ENCODE data around the gene PCBP3. TPM values are rescaled to one million over a fixed set of nuclear protein-coding genes. Genes with fewer than 3 reads are reported as not detected.
"Not testable (repeated sequence)": the region's sequence is repeated elsewhere in the genome, so short reads cannot be mapped to it uniquely, and the experiment has no call there.

The PCBP3 gene
- total RNA-seq, 1 donor, result 7.0 TPM

DNA sequence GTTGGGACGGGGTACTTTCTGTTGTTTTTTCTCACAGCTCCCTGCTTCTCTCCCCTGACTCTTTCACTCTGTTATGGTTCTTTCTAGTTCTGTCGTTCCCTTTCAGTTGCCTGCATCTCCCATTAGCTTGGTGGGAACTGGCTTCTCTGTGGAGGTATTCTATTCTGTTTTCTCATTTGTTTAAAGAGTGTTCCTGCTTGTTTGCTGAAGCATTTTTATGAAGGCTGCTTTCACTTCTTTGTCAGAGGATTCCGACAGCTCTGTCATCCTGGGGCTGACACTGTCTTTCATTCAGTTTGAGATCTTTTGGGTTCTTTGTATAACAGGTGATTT lies 242.0 kb downstream of the PCBP3 start:
- DNase-seq (ENCODE audit: low read depth in 2 of 3, low spot score in 2 of 3), result no peak

DNA sequence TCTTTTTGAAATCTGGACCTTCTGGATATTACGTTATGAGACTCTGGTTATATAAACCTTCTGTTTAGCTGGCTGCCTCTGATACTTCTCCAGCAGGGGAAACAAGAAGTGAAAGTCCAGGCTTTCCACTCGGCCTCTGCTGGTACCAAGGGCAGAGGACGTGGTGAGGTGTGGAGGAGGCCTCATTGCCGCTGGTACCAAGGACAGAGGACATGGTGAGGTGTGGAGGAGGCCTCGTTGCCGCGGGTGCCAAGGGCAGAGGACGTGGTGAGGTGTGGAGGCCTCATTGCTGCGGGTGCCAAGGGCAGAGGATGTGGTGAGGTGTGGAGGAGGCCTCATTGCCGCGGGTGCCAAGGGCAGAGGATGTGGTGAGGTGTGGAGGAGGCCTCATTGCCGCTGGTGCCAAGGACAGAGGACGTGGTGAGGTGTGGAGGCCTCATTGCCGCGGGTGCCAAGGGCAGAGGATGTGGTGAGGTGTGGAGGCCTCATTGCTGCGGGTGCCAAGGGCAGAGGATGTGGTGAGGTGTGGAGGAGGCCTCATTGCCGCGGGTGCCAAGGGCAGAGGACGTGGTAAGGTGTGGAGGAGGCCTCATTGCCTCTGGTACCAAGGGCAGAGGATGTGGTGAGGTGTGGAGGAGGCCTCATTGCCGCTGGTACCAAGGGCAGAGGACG lies 242.5 kb downstream of the PCBP3 start:
- peak in 2 of 3 donors; percentile 24 to 70 for DNase-seq (ENCODE audit: low read depth in 2 of 3, low spot score in 2 of 3)

DNA sequence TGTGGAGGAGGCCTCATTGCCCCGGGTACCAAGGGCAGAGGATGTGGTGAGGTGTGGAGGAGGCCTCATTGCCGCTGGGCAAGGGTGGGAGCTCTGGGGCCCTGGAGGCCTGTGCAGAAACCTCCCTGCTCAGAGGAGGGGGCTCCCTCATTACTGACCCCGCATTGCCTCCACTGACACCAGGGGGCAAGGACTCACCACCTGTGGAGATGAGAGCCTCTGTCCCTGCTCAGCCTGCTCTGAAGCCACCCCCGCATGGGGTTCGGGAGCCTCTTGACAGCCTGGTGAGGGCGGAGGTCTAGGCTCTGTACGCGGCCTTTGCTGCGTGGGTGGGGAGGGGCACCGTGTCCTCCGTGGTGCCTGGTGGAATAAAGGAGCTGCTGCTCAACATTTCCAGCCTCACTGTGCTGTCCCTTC lies 243.1 kb downstream of the PCBP3 start:
- DNase-seq (ENCODE audit: low read depth in 2 of 3, low spot score in 2 of 3), result no peak

DNA sequence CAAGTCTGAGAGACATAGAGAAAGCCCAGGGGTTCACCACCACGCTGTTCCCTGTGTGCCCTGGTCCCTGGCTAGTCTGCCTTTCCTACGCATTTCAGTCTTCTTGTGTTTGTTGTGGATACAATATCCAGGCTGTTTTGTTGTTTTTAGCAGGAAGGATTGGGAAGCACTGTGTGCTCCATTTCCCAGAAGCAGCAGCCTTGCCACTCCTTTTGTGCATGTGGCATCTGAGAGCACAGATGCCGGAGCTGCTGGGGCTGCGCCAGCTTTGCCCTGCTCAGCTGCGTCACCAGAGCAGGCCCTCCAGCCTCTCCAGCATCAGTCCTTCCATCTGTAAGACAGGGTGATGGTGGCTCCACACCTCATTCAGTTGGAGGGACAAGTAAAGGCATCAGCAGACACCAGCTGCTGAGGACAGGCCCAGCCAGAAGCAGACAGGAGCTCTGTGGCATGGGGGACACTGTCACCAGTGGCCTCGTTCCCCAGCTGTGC lies 243.6 kb downstream of the PCBP3 start:
- DNase-seq (ENCODE audit: low read depth in 2 of 3, low spot score in 2 of 3), result no peak

DNA sequence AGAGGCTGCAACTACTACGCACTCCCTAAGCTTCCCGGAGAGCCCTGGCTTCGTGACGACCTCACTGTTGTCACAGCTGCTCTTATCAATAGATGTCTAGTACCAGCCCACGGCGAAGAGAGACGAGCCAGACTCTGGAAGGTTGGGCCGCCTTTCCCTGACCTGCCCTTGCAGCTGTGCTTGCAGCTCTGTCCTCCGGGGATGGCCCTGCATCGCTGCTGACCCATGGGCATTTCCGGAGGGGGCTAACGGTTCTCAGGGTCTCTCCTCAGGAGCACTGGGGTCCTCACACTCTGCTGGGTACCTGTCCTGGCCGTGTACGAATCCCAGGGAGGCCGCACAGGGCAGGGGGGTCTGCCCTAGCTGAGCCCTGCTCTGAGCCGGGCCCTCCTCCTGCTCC lies 244.3 kb downstream of the PCBP3 start:
- DNase-seq (ENCODE audit: low read depth in 2 of 3, low spot score in 2 of 3), result no peak

DNA sequence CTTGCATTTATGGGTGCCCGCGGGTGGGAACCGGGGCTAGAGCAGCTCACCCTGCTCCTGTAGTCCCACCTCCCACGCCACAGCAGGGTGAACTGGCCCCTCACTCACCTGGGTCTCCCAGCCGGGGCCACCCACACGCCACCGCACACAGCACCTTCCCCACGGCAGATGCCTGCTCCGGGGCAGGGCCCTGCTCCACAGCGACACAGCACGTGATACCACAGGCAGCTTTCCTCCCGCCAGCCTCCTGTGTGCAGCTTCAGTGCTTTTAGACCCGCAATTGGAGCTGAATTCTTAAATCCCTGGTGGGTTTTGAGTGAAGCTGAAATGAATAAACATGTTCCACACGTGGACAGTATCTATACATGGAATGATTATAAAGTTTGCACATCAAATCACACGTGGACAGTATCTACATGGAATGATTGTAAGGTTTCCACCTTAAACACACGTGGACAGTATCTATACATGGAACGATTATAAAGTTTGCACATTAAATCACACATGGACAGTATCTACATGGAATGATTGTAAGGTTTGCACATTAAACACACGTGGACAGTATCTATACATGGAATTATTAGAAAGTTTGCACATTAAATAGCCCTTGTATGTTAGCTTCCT lies 245.0 kb downstream of the PCBP3 start:
- DNase-seq (ENCODE audit: low read depth in 2 of 3, low spot score in 2 of 3), result no peak

DNA sequence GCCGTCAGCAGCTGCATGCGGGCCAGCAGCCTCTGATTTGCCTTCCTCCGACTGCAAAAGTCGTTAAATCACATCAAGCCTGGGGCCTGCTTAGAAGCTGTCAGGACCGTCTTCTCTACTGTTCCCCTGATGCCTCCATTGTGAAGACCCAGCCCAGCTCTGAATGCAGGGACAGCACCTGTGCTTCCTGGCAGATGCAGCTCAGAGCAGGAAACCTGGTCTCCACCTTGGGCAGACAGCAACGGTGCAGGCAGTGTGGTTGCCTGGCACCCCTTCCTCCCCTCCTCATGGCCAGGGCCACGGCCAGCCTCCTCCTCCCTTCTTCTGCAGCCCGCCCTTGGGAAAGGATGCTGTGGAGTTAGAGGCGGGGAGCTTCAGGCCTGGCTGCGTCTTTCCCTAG lies 245.7 kb downstream of the PCBP3 start:
- no peak for DNase-seq (ENCODE audit: low read depth in 2 of 3, low spot score in 2 of 3)

DNA sequence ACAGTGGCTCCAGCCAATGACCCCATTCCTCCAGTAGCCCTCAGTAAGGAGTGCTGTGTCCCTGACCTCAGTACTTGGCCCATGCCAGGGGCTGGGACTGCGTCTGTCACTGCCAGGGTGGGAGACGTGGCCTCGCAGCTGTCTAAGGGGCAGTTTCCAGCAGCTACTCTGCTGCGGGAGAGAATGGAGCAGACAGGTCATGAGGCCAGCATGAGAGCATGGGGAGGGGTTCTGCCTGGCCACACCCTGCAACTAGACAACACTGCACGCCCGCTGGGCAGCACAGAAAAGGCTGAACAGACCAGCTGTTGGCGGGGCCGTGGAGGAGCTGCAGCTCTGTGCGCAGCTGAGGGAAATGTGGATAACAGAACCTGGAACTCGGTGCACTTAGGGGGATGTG lies 246.4 kb downstream of the PCBP3 start:
- DNase-seq (ENCODE audit: low read depth in 2 of 3, low spot score in 2 of 3), result no peak

DNA sequence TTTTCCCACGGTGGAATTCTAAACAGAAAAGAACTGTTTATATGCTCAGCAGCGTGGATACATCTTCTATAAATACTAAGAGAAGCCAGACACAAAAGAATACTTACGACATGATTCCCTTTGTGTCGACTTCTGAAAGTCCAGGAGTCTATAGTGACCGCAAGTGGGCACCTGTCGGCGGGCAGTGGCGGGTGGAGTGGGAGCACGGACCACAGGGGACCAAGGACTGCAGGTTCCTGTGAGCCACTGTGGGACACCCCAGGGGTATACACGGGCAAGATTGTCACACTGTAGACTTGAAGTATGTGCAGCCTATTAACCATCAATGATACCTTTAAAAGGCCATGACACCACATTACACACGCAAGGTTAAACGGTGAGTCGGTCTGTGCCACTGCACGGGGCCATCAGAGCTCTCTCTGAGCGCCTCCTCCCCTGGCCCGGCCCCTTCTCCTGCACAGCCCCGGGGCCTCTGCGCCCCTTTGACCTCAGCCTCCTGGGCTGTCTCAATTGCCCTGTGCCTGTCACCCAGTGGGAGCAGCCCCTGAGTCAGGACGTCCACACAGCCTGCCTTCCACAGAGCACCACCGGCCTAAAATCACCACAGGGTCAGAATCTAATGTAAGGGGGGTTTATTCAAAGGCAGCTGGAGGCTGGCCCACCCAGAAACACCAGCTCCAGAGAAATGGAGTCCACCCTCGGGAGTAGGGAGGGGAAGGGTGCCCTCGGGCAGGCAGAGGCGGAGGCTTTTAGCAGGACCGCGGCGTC lies 248.0 kb downstream of the PCBP3 start:
- no peak for DNase-seq (ENCODE audit: low read depth in 2 of 3, low spot score in 2 of 3)

DNA sequence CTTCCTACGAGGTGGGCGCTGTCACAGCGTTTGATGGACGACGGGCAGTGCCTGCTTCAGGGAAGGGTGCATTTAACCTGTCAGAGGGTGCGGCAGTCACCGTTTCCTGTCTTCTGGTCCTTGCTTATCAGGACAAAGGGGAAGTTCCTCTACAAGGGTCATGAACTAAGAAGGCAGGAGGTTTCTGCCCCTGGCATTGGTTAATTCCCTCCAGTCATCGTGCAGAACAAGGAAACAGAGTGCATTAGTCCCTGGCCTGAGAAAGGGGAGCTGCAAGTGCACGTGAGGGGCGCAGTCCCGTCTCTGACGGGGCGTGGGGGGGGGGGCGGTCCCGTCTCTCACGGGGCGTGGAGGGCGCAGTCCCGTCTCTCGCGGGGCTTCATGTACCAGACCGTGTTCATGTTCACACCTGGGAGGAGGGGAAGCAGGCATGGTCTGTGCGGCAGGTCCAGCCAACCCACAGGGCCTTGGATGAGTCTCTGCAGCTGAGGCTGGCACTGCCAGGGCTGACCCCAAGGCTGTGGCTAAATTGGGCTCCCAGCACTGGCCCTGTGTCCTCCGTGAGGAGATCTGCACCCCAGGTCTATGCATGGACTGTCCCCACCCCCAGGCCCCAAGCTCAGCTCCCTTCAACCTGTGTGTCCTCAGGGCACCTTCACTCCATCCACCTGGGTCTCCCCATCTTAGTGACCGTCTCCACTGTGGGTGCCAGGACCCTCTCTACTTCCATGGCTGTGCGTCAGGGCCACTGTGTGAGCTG lies 248.8 kb downstream of the PCBP3 start:
- peak in 2 of 3 donors; percentile 55 to 66 for DNase-seq (ENCODE audit: low read depth in 2 of 3, low spot score in 2 of 3)

DNA sequence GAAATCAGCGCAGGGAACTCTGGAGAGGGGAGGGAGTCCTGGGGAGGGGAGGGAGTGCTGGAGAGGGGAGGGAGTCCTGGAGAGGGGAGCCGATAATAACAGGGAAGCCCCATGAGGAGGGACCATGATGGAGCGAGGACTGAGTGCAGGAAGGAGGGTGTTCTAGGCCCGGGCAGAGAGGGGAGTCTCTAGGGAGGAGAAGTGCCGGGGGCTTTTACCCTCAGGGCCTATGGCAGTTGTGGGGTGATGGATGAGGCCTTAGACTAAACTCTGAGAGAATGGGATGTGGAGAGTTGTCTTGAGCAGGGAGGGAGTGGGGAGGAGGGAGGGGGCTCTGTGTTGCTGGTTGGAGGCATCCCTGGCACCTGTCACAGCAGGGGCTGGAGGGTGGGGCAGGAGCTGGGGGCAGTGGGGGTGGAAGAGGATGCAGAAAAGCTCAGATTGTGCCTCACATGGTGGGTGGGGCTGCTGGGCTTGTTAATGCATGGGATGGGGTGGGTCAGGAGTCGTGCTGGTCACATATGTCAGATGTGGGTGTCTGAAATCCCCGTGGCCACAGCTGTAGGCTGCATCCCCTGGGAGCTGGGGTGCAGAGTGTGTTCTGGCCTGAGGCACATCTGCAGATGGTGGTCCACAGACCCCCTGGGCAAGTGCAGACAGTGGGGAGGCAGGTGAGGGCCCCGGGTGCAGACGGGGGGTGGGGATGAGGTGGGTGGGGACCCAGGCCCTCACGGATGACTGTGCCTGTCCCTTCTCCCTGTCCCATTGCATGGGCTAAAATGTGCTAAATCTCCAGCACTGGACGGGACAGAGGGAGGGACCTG lies 249.6 kb downstream of the PCBP3 start:
- DNase-seq (ENCODE audit: low read depth in 2 of 3, low spot score in 2 of 3), result no peak

DNA sequence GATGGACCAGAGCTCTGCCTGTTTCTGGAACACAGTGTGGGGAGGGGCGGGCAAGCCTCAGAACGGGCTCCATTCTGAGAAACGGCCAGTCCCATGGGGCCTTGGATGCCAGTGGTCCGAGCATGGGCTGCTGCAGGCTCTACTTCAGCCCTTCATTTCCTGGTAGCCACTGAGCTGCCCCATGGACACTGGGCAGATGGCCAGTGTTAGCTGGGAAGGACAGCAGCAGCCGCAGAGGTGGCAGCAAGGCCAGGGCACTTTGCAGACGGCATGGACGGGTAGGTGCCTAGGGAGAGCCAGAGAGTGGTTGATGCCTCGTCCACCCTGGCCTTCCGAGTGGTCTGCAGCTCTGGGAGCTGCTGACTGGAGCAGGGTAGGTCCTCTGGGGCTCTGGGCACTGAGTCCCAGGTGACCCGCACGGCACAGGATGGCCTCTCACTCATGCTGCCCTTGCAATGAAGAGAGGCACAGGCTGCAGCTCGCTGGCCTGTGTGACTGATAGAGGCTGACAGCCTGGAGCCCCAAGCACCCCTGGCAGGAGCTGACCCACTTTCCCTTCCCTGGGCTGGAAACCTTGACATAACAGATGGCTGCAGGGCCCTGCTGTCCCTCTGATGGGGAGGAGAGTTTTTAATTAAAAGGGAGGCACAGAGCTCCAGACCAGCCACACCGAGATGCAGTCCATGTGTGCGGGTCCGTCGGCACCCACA lies 250.4 kb downstream of the PCBP3 start:
- DNase-seq (ENCODE audit: low read depth in 2 of 3, low spot score in 2 of 3), result no peak

DNA sequence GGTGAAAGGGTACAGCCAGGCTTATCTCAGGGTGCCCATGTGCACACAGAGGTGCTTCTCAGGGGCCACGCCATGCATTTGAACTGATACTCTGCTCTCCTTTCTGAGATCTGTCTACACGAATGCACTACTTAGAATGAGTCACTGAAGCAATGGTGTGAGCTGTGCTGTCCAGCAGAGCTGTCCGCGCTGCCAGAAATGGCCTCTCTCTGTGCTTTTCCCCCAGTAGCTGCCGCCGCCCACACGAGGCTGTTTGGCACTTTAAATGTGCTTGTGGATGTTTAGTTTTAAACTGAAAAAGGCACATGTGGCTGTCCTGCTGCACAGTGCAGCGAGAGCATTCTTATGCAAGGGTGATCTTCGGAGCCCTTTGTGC lies 250.9 kb downstream of the PCBP3 start:
- DNase-seq (ENCODE audit: low read depth in 2 of 3, low spot score in 2 of 3), result no peak

DNA sequence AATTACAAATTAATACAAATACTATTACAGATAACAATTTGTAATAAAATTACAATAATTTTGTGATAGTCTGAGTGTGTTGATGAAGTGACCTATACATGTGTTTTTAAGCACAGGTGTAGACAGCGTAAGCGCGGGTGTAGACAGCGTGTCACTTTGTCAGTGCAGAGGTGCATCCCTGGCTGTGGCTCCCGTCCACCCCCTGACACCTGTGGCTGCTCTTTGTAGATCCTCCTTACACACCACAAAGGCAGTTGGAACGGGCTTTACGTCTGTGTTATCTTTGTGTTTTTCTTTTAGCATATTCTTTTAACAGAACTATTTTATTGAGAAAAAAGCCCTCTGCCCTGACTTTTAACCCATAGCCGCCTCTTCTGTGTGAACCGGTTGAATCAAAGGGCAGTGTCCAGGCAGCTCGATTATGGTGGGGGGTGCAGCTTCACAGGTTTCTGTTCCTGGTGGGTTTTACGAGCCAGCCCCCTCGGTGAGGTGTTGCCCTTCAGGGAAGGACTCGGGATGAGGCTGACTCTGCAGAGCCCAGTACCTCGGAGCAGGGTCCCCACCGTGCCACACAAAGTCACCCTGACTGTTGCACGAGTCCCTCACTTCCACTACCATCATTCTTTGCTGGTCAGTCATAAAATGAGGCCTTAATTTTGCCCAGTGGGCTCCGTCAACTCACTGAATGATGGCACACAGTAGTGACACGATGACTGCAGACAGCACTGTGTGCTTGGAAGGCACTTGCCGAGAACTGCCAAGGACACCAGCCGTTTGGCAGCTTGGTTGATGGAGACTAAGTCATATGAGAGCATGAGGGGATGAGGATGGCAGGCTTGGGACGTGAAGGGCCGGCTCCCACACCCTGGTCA lies 251.6 kb downstream of the PCBP3 start:
- DNase-seq (ENCODE audit: low read depth in 2 of 3, low spot score in 2 of 3), result no peak

DNA sequence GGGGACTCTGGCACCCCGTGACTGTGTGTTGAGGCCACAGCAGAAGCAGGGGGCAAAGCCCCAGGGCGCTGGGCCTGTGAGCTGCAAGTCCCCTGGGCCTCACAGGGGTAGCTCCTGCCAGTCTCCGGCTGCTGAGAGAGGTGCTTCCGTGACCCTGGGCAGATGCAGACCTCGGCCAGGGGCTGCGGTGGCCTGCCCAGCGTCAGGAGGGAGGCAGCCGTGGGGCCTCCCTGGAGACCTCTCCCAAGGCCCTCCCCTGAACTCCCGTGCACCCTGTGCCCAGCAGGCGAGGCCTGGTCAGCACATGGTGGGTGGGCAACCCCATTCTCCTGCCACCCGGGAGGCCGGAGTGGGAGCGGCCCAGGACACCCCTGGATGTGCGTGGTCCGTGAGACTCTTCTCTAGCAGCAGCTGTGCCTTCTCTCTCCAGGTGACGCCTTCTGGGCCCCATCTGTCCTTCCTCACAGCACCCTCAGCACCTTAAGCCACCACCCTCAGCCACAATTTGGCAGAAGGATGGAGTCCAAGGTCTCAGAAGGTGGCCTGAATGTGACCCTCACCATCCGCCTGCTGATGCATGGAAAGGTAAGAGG lies 252.3 kb downstream of the PCBP3 start:
- no peak for DNase-seq (ENCODE audit: low read depth in 2 of 3, low spot score in 2 of 3)

DNA sequence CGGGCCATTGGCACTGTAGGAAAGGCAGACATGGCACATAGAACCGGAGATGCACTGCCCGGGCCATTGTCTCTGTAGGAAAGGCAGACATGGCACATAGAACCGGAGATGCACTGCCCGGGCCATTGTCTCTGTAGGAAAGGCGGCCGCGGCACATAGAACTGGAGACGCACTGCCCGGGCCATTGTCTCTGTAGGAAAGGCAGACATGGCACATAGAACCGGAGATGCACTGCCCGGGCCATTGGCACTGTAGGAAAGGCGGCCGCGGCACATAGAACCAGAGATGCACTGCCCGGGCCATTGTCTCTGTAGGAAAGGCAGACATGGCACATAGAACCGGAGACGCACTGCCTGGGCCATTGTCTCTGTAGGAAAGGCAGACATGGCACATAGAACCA lies 252.9 kb downstream of the PCBP3 start:
- DNase-seq (ENCODE audit: low read depth in 2 of 3, low spot score in 2 of 3), result not testable (repeated sequence)

DNA sequence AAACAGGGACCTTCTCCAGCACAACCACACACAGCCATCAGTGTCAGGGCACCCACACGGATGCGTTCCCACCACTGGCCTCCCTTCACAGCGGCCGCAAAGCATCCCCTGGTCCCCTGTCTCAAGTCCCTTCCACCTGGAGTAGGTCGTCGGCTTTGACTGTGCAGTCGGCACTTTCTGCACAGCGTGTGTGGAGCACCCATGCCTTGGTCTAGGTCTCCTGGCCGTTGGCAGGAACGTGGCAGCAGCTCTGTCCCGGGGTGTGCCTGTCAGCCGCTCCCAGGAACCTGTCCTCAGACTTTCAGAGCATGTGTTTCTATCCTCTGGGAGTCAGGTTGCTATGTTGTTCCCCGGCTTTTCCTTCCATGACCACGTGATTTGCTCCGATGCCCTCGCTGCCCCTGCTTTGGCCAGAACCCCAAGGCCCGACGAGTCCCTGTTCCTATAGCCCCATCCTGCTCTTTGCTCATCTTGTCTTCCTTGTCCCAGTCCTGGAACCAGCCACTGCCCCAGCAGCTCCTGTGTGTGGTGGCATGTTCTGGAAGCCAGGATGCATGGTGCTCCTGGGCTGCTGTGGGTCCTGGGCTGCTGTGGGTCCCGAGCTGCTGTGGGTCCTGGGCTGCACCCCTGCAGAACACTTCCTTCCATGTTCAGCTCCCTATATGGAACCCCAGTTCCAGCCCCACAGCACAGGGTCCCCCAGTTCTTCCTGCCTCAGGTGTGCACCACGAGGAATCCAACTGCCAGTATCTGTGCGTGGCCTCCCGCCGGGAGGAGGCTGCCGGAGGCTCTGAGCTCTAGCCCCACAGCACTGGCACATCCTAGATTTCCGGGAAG lies 253.9 kb downstream of the PCBP3 start:
- DNase-seq (ENCODE audit: low read depth in 2 of 3, low spot score in 2 of 3), result no peak

DNA sequence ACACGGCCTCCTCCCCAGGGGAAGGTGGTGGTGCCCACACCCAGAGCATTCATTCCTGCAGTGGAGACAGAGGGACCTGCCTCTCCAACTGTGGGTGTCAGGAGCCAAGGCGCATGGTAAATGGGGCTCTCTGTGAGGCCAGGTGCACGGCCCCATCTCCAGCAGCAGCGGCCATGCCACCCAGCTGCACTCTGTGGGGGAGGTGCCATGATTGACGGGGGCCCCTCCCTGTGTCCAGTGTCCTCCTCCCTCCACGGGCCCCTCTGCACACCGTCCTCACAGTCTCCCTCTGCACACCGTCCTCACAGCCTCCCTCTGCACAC lies 254.5 kb downstream of the PCBP3 start:
- DNase-seq (ENCODE audit: low read depth in 2 of 3, low spot score in 2 of 3), result no peak
